Activated T-helper 17 cell treated with anti-CD3 and anti-CD28 coated beads, Interleukin-2, amount 50 U/mL, for 72 hours (primary cell): ENCODE measurements around the gene BBS1. TPM values are rescaled to one million over a fixed set of nuclear protein-coding genes. Genes with fewer than 3 reads are reported as not detected.

Experiments
- total RNA-seq, 2 donors: library from RNA; stranded (reverse); gene quantifications; one replicate each; pipeline ENCODE4 v1.2.3, GENCODE V29; 2022

The BBS1 gene
- total RNA-seq, 2 donors from 2014 or later = 16.4 to 17.2 TPM

Other genes starting within 250 kb of the BBS1 start
- 100 to 1,000 TPM; 116 to 178 TPM for gene RAB1B, start 242.0 kb upstream of the BBS1 start, total RNA-seq
- 1 to 10 TPM; 3.9 to 5.0 TPM for gene CNIH2, start 232.5 kb upstream of the BBS1 start, total RNA-seq
- gene YIF1A, start 221.5 kb upstream of the BBS1 start, total RNA-seq = 10 to 100 TPM; 41.2 to 68.3 TPM
- gene TMEM151A, start 218.7 kb upstream of the BBS1 start, total RNA-seq = not detected
- gene CD248, start 193.6 kb upstream of the BBS1 start, total RNA-seq = not detected
- gene RIN1, start 174.2 kb upstream of the BBS1 start, total RNA-seq = 1 to 10 TPM; 1.6 to 3.4 TPM
- gene BRMS1, start 165.5 kb upstream of the BBS1 start, total RNA-seq = 10 to 100 TPM; 21.6 to 41.7 TPM
- 10 to 100 TPM in 1 of 2 donors, 1 to 10 TPM in 1; 7.7 to 12.9 TPM for gene B4GAT1, start 163.0 kb upstream of the BBS1 start, total RNA-seq
- gene SLC29A2, start 138.9 kb upstream of the BBS1 start, total RNA-seq = 1 to 10 TPM; 7.6 to 9.1 TPM
- gene NPAS4, start 89.6 kb upstream of the BBS1 start, total RNA-seq = under 1 TPM; 0.21 to 0.28 TPM
- gene MRPL11, start 71.8 kb upstream of the BBS1 start, total RNA-seq = 100 to 1,000 TPM in 1 of 2 donors, 10 to 100 TPM in 1; 56.1 to 131 TPM
- 10 to 100 TPM in 1 of 2 donors, 1 to 10 TPM in 1; 8.1 to 17.5 TPM for gene PELI3, start 43.7 kb upstream of the BBS1 start, total RNA-seq
- 100 to 1,000 TPM in 1 of 2 donors, 10 to 100 TPM in 1; 67.9 to 117 TPM for gene DPP3, start 30.2 kb upstream of the BBS1 start, total RNA-seq
- 10 to 100 TPM in 1 of 2 donors, 1 to 10 TPM in 1; 8.7 to 12.6 TPM for gene ZDHHC24, start 35.4 kb downstream of the BBS1 start, total RNA-seq
- gene ACTN3, start 36.3 kb downstream of the BBS1 start, total RNA-seq = 1 to 10 TPM in 1 of 2 donors, under 1 TPM in 1; 0.58 to 3.0 TPM
- gene CTSF, start 58.0 kb downstream of the BBS1 start, total RNA-seq = 10 to 100 TPM in 1 of 2 donors, 1 to 10 TPM in 1; 4.1 to 12.9 TPM
- gene CCDC87, start 82.4 kb downstream of the BBS1 start, total RNA-seq = under 1 TPM; 0.11 to 0.15 TPM
- gene CCS, start 82.5 kb downstream of the BBS1 start, total RNA-seq = 10 to 100 TPM; 27.5 to 35.1 TPM
- 100 to 1,000 TPM; 127 to 156 TPM for gene RBM14, start 106.0 kb downstream of the BBS1 start, total RNA-seq
- gene RBM4, start 128.1 kb downstream of the BBS1 start, total RNA-seq = 10 to 100 TPM; 92.4 to 94.0 TPM
- 10 to 100 TPM; 23.6 to 31.4 TPM for gene RBM4B, start 167.3 kb downstream of the BBS1 start, total RNA-seq
- gene SPTBN2, start 218.6 kb downstream of the BBS1 start, total RNA-seq = under 1 TPM; 0.37 to 0.45 TPM